Hypothalamus (tissue), 51 donors: ENCODE results near the gene DSCAM.

Experiments used
- DNase-seq, 51 donors: peaks; one replicate each; lab custom pipeline; 2025; lab: John Stamatoyannopoulos, UW

DSCAM gene

DNA sequence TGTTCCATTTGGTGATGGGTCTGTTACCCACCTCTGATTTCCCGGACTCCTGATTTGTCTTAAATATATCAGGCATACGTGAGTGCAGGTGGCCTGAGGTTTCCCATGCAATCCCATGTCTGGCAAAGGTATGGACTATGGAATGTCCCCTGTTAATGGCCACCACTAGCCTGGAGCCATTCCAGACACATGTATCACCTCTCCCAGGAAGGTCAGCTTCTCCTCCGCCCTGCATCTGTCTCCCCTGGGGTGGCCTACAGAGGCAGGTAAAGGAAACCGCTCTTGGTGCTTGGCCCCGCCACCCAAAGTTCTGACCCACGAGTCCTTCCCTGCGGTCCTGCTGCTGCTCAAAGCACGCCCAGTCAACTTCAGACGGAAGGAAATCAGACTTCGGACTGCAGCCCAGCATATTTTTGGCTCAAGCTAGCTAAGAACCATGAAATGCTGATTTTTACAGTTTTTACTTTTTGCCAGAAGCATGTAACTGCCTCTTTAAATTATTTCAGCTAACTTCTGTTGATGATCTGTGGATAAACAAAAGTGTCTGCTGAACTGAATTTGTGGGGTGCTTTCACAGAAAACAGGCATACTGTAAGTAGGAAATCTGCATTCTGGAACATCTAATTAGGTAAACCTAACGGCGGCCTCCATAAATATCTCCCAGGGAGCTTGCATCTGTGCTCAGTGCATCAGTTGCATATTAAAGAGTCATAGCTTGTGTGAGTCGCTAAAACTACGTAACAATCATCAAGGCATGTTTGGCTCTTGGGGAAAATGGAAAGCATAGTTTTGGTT is 873.8 kb downstream of the DSCAM start:
- DNase-seq: no peak

DNA sequence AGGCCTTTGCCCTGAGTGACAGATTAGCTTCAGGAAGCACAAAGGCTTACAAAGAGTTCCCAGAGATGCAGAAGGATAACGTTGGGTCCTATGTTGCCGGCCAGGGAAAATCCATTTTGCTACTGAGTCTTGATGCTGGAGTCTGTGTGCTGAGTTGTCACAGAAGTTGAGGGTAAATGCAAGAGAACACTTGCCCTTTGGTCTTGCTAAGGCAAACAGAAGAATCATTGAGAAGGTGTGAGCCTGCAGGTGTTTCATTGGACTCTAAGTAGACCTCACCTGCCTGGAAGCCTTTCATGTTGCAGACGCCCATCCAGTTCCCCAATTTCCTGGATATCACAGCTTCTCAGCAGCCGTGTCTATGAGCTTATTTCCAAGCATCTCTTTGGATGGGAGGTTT is 874.5 kb downstream of the DSCAM start:
- no peak for DNase-seq

DNA sequence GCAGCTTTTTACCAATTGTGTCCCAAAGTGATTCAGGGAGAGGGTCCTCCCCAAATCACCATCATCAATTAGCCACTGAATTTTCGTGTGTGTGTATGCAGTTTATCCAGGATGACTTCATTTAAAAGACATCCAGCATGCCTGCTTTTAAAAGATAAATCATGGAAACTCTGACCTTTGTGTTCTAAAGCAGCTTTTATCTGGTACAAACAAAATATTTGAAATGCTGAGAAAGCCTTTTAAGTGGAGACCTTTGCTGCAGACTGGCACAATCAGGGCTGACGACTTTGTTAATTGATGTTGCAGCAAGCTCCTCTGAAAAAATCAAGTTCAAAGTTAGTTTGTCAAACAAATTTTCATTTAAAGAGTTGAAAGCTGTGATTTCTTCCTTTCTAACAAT is 875.0 kb downstream of the DSCAM start:
- no peak for DNase-seq

DNA sequence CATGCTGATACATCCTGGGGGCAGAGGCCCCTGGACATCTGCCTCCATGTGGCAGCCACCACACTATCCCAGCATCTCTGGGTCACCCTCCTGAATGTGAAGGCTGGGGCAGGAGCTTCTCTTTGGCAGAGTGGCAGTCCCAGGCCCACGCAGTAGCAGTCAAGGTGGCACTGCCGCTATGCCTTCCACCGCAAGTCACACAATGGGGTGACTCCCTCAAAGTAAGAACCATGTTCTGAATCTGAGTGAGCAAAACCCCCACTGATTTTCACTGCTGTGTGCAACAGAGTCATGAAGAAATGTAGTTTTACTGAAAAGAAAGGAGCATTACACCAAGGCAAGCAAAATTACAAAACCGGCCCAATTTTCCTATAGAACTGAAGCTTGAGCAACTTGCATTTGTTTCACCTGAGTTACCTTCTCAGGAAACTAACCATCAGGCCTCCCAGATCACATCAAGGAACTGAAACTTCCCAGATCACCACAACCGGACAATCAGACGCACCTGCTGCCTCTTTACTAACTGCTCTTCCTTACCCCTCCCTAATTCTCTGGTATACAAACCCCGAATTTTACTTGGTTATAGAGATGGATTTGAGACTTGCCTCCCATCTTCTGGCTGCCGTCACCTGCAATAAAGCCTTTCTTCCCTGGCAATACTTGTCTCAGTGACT is 877.1 kb downstream of the DSCAM start:
- DNase-seq: no peak

DNA sequence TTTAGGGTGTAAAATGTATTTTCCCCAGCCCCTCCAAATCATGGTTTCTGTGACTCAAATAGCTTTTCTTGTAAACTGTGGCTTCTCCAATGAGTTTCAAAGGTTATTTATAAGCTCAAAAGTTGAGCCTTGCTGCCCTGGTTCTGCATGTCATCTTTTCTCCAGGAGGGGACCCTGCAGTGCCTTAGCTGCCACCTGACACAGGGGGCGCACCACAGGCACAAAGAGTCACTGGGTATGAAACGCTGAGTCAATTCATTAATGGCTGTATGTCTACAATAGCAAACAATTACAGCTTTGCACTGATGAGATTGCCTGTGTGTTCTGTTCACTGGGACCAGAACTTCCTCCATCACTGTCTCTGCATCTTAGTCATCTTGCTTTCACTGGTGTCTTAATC is 878.9 kb downstream of the DSCAM start:
- DNase-seq: no peak

DNA sequence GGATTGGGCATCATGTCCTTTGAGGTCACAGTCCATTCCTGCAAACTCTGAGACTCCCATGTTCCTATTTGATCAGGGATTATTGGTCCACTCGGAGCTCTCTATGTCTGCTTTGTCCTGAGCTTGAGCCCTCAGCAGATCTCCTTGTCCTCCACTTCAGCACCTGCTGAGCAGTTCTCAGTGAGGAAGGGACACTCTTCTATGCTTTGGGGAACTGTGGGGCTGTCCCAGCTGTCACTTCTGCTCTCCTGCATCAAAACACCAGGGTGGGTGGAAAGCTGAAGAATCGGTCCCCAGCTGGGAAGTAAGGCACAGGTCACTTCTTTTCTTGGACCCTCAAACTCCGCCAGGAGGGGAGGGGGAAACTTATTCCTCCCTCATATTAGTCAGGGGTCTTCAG is 880.2 kb downstream of the DSCAM start:
- no peak for DNase-seq

DNA sequence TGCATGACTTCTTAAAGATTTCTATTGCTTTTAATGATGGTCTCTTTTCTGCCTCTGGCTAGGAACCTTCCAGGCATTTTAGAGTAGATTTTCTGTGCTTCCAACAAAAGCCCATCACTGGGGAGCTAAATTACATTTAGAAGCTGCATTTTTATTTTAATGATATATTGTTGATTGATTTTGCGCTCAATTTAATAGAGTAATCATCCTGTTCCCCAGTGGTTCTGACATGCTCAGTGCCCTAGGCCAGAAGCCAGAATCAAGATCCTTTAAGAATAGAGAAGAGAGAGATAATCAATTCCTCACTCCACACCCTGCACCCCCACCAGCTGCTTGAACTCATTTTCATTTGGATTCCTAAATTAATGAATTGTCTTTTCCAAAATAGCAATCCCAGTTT is 881.9 kb downstream of the DSCAM start:
- no peak for DNase-seq

DNA sequence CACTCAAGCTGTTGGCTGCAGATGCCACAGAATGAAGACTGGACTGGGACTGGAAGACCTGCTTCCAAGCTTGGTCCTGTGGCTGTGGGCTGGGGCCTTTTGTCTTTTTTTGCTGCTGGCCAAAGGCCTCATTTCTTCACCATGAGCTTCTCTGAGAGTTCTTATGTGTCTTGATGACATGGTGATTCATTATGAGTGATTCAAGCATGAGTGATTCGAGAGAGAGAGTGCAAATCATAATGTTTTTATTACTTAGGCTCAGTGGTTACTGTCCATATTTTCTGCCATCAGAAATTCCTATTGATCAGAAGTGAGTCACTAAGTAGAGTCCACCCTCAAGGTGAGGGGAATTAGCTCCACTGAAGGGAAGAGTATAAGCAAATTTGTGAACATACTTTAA is 885.7 kb downstream of the DSCAM start:
- no peak for DNase-seq
